ENCODE results near the gene GOLGA1.

Gene GOLGA1

DNA sequence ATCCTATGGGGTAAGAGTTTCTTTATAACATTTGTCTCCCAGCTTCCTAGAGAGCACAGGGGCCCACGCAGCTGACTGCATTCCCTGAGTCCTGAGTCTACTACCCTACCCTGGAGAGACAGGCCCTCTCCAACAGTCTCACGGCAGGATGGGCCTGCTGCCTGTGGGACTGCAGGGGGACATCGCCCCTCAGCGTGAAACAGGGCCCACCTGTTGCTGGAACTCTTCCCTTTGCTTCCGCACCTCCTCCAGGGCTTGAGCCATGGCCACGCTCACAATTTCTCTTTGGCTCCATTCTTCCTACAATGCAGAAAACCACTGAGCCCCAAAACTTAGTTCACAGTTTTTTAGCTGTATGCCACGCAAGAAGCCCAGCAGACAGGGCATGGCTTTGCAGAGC lies 50.7 kb downstream of the GOLGA1 start:
- TF ChIP-seq POLR2AphosphoS5 (IDR thresholded peaks at IDR 0.05; ENCODE audit: low read depth) (no peak), SPI1 (IDR thresholded peaks at IDR 0.05; ENCODE audit: borderline replicate concordance, low read depth) (no peak), GABPA (IDR thresholded peaks at IDR 0.05; ENCODE audit: low read depth) (no peak)
- TF ChIP-seq, protein P1, sequence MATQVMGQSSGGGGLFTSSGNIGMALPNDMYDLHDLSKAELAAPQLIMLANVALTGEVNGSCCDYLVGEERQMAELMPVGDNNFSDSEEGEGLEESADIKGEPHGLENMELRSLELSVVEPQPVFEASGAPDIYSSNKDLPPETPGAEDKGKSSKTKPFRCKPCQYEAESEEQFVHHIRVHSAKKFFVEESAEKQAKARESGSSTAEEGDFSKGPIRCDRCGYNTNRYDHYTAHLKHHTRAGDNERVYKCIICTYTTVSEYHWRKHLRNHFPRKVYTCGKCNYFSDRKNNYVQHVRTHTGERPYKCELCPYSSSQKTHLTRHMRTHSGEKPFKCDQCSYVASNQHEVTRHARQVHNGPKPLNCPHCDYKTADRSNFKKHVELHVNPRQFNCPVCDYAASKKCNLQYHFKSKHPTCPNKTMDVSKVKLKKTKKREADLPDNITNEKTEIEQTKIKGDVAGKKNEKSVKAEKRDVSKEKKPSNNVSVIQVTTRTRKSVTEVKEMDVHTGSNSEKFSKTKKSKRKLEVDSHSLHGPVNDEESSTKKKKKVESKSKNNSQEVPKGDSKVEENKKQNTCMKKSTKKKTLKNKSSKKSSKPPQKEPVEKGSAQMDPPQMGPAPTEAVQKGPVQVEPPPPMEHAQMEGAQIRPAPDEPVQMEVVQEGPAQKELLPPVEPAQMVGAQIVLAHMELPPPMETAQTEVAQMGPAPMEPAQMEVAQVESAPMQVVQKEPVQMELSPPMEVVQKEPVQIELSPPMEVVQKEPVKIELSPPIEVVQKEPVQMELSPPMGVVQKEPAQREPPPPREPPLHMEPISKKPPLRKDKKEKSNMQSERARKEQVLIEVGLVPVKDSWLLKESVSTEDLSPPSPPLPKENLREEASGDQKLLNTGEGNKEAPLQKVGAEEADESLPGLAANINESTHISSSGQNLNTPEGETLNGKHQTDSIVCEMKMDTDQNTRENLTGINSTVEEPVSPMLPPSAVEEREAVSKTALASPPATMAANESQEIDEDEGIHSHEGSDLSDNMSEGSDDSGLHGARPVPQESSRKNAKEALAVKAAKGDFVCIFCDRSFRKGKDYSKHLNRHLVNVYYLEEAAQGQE (IDR thresholded peaks at IDR 0.05; ENCODE audit: insufficient replicate concordance, low read depth) = no peak
- TF ChIP-seq, protein P2, sequence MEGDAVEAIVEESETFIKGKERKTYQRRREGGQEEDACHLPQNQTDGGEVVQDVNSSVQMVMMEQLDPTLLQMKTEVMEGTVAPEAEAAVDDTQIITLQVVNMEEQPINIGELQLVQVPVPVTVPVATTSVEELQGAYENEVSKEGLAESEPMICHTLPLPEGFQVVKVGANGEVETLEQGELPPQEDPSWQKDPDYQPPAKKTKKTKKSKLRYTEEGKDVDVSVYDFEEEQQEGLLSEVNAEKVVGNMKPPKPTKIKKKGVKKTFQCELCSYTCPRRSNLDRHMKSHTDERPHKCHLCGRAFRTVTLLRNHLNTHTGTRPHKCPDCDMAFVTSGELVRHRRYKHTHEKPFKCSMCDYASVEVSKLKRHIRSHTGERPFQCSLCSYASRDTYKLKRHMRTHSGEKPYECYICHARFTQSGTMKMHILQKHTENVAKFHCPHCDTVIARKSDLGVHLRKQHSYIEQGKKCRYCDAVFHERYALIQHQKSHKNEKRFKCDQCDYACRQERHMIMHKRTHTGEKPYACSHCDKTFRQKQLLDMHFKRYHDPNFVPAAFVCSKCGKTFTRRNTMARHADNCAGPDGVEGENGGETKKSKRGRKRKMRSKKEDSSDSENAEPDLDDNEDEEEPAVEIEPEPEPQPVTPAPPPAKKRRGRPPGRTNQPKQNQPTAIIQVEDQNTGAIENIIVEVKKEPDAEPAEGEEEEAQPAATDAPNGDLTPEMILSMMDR (IDR thresholded peaks at IDR 0.05; ENCODE audit: insufficient read depth, low read length) = no peak
- Histone ChIP-seq H3K27me3 (ENCODE audit: insufficient read depth, poor library complexity, severe bottlenecking) (no peaks in the 10 kb centered on the region), H3K27ac (replicated peaks) (no peak overlapping the region), H3K4me3 (replicated peaks; ENCODE audit: insufficient read depth, low read length) (no peak overlapping the region)
- no peak for DNase-seq (ENCODE audit: low read depth in 1 of 2, low spot score in 1 of 2)

DNA sequence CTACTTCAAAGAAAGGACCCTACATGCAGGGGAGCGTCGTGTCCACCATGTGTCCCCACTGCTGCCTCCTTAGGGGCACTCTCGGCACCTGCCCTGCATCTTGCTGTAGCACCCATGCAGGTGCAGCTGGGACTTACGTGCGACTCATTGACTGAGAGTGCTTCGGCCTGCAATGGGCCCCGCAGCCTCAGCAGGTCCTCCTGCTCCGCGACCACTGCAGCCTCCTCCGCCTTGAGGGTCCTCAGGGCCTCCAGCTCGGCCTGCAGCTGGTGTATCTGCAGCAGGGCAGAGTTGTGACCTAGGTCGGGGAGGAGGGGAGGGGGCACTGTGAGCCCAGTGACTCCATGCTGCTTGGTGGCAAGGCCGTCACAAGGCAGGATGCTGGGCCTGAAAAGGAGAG lies 51.9 kb downstream of the GOLGA1 start:
- TF ChIP-seq, protein P2 (IDR thresholded peaks at IDR 0.05; ENCODE audit: insufficient read depth, low read length) = no peak
- no peak for TF ChIP-seq POLR2AphosphoS5 (IDR thresholded peaks at IDR 0.05; ENCODE audit: low read depth)
- no peak for TF ChIP-seq SPI1 (IDR thresholded peaks at IDR 0.05; ENCODE audit: borderline replicate concordance, low read depth)
- TF ChIP-seq GABPA (IDR thresholded peaks at IDR 0.05; ENCODE audit: low read depth) = no peak
- TF ChIP-seq, protein P1 (IDR thresholded peaks at IDR 0.05; ENCODE audit: insufficient replicate concordance, low read depth) = no peak
- DNase-seq (ENCODE audit: low read depth in 1 of 2, low spot score in 1 of 2) = no peak
- Histone ChIP-seq H3K27me3 (ENCODE audit: insufficient read depth, poor library complexity, severe bottlenecking) (no peaks in the 10 kb centered on the region), H3K27ac (replicated peaks) (no peak overlapping the region), H3K4me3 (replicated peaks; ENCODE audit: insufficient read depth, low read length) (no peak overlapping the region)

DNA sequence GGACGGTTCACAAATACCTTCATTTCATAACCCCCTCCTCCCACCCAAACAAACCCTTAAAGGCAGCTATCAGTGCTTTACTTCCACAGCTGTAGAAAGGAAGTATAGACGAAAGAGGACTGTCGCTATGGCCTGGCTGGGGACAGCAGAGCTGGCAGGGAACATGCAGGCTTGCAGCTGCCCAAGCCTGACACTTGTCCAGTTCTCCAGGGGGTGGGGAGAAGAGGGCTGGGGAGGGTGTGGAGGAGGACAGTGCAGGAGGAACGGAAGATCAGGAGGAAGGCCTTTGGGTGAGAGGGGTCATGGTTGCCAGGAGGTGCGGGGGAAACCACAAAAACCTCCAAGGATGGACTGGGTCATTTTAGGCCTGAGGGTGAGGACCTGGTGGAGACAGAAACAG lies 53.1 kb downstream of the GOLGA1 start:
- Histone ChIP-seq H3K27ac (replicated peaks) (no peak overlapping the region), H3K4me3 (replicated peaks; ENCODE audit: insufficient read depth, low read length) (no peak overlapping the region), H3K27me3 (ENCODE audit: insufficient read depth, poor library complexity, severe bottlenecking) (no peaks in the 10 kb centered on the region)
- TF ChIP-seq, protein P2 (IDR thresholded peaks at IDR 0.05; ENCODE audit: insufficient read depth, low read length) = no peak
- TF ChIP-seq POLR2AphosphoS5 (IDR thresholded peaks at IDR 0.05; ENCODE audit: low read depth) (no peak), SPI1 (IDR thresholded peaks at IDR 0.05; ENCODE audit: borderline replicate concordance, low read depth) (no peak), GABPA (IDR thresholded peaks at IDR 0.05; ENCODE audit: low read depth) (no peak)
- TF ChIP-seq, protein P1 (IDR thresholded peaks at IDR 0.05; ENCODE audit: insufficient replicate concordance, low read depth) = no peak
- DNase-seq (ENCODE audit: low read depth in 1 of 2, low spot score in 1 of 2) = no peak

Measured in HL-60 (cell line).